NCI-H226 (cell line): Measurements from ENCODE around the gene PSMD13.
"Not testable (repeated sequence)": the region's sequence is repeated elsewhere in the genome, so short reads cannot be mapped to it uniquely, and the experiment has no call there.

Source experiments
- DNase-seq: peaks from one replicate; pipeline ENCODE4 v3.0.0-alpha.2; 2015

The PSMD13 gene

GRCh38 chr11:279040-279965 lies 42.5 kb downstream of the PSMD13 start:
- DNase-seq, result no peak

DNA sequence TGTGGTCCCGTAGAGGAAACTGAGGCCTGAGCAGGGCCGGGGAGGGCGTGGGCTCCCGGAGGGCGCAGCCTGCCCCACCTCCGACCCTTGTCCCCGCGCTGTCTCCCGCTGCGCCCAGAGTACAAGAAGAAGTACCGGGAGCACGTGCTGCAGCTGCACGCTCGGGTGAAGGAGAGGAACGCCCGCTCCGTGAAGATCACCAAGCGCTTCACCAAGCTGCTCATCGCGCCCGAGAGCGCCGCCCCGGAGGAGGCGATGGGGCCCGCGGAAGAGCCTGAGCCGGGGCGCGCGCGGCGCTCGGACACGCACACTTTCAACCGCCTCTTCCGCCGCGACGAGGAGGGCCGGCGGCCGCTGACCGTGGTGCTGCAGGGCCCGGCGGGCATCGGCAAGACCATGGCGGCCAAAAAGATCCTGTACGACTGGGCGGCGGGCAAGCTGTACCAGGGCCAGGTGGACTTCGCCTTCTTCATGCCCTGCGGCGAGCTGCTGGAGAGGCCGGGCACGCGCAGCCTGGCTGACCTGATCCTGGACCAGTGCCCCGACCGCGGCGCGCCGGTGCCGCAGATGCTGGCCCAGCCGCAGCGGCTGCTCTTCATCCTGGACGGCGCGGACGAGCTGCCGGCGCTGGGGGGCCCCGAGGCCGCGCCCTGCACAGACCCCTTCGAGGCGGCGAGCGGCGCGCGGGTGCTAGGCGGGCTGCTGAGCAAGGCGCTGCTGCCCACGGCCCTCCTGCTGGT lies 43.4 kb downstream of the PSMD13 start:
- peak; percentile 26 for DNase-seq

DNA sequence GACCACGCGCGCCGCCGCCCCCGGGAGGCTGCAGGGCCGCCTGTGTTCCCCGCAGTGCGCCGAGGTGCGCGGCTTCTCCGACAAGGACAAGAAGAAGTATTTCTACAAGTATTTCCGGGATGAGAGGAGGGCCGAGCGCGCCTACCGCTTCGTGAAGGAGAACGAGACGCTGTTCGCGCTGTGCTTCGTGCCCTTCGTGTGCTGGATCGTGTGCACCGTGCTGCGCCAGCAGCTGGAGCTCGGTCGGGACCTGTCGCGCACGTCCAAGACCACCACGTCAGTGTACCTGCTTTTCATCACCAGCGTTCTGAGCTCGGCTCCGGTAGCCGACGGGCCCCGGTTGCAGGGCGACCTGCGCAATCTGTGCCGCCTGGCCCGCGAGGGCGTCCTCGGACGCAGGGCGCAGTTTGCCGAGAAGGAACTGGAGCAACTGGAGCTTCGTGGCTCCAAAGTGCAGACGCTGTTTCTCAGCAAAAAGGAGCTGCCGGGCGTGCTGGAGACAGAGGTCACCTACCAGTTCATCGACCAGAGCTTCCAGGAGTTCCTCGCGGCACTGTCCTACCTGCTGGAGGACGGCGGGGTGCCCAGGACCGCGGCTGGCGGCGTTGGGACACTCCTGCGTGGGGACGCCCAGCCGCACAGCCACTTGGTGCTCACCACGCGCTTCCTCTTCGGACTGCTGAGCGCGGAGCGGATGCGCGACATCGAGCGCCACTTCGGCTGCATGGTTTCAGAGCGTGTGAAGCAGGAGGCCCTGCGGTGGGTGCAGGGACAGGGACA lies 44.1 kb downstream of the PSMD13 start:
- no peak for DNase-seq

- no peak for DNase-seq
Observed at GRCh38 chr11:281486-282161, 44.8 kb downstream of the PSMD13 start.

DNA sequence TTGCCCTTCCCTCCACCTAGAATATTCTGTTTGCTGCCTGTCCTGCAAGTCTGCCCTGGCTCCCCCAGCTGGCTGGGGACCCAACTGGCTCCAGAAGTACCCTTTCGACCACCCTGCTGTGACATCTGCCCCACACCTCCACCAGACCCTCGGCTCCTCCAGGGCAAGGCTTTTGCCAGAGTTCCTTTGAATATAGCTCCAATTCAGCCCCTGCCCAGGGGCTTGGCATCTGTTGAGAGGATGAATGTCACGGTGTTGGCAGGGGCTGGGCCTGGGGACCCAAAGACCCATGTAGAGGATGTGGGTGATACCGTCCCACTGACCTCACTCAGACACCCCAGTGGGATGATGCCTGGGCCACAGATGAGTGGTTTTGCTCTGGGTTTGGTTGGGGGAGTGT lies 45.4 kb downstream of the PSMD13 start:
- DNase-seq, result no peak

DNA sequence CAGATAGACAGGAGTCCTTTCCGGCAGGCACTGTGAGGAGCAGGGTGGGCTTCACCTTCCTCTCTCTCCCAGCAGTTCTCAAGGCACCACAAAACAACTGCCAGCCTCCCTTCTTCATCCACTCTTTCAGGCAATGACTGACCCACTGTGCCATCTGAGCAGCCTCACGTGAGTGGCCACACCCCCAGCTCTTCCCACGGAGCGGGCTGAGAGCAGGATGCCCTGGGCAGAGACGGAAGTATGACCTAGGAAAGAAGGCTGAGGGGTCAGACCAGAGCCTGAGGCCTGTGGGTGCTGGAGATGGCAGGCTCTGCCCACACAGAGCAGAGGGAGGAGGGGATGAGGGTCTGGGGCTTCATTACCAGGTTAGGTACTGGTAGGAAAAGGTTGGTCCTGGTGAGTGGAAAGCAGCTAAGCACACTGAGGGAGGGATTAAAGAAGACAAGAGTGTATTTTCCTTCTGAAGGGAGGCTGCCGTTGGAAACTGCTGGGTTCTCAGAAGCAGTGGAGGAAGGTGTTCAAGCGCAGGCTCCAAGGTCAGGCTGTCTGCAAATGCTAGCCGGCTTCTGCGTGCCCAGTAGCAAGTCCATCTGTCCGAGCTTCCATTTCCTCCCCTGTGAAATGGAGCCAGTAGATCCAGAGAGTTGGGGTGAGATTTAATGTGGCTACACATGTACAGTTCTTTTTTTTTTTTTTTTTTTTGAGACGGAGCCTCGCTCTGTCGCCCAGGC lies 46.0 kb downstream of the PSMD13 start:
- DNase-seq, result no peak

DNA sequence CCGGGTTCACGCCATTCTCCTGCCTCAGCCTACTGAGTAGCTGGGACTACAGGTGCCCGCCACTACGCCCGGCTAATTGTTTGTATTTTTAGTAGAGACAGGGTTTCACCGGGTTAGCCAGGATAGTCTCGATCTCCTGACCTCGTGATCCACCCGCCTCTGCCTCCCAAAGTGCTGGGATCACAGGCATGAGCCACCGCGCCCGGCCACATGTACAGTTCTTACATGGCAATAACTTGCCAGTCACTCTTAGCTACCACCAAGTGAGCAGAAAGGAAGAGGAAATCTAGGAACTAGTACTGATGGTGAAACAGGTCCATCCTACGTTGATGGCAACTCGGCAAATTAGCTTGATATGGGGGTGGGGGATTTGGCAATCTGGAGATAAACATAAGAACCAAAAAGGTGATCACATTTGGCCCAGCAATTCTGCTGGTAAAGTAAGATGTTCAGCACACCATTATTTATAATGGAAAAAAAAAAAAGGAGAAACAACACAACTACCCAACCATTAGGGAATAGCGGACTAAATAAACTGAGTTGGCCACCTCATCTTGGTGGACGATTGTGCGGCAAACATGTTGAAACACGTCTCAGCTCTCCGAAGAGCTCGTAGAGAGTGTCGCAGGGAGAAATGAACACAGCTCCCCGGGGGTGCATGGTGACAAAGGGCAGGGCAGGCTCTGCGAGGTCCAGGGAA lies 46.8 kb downstream of the PSMD13 start:
- no peak for DNase-seq

GRCh38 chr11:284105-285020 lies 47.6 kb downstream of the PSMD13 start:
- DNase-seq, result no peak

DNA sequence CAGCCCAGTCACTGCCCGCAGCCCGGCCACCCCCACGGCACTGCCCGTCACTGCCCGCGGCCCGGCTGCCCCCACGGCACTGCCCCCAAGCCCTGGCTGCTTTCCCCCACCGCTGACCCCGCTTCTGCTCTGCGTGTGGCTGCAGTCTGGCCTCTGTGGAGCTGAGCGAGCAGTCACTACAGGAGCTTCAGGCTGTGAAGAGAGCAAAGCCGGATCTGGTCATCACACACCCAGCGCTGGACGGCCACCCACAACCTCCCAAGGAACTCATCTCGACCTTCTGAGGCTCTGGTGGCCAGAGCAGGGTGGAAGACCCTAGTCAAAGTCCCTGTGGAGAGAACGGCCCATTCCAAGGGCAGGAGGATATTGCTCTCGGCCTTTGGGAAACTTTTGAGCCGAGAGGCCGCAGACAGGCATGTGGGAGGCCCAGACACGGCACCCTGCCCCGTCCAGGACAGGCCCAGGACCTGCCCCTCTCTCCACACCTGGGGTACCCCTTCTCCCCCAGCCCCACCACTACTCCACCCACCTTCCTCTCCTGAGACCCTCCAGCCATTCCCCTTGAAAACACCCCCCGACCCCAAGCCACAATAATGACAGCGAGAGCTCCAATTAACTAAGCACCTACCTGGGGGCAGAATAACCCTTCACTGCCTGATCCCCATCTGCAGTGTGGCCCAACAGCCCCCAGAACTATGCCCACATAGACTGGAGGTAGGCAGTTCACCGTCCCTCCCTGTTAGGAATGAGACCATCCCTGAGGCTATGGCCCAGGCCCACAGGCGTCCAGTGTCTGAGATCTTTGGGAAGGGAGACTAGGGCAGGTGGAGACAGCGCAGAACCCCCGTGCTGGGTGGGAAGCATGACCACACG lies 48.5 kb downstream of the PSMD13 start:
- DNase-seq, result no peak

GRCh38 chr11:285894-286220 lies 49.1 kb downstream of the PSMD13 start:
- DNase-seq, result no peak

GRCh38 chr11:286977-287820 lies 50.4 kb downstream of the PSMD13 start:
- not testable (repeated sequence) for DNase-seq

GRCh38 chr11:287821-288477 lies 51.2 kb downstream of the PSMD13 start:
- no peak for DNase-seq

- DNase-seq, result peak; percentile 34
Observed at GRCh38 chr11:288478-289397, 52.0 kb downstream of the PSMD13 start, which contains the start of gene PGGHG. TSS of gene PGGHG (plus strand) at chr11:289126. CDS start at chr11:289817, 691 bp downstream.

- no peak for DNase-seq
Observed at GRCh38 chr11:289398-289711, 52.6 kb downstream of the PSMD13 start.

- DNase-seq, result no peak
Observed at GRCh38 chr11:289712-290620, 53.2 kb downstream of the PSMD13 start.
